H1 (cell line): ENCODE measurements around the gene PRCD. TPM values are rescaled to one million over a fixed set of nuclear protein-coding genes. Genes with fewer than 3 reads are reported as not detected.
A peak's percentile ranks its signal among the peaks of the same experiment; 100 is the strongest.

ENCODE experiments used
- CTCF ChIA-PET: fragments of 300-600 bp; sonication (Branson Sonifier 250); formaldehyde crosslinking; loops from one replicate; lab custom pipeline; 2021; ENCODE audit not compliant: partially characterized antibody; lab: Charles Lee
- POLR2A ChIA-PET: fragments of 300-600 bp; sonication (Branson Sonifier 250); formaldehyde crosslinking; loops from one replicate; lab custom pipeline; 2021; ENCODE audit warnings: inconsistent platforms; ENCODE audit not compliant: partially characterized antibody; lab: Charles Lee
- DNase-seq, 2 experiments: peaks; one replicate each; pipeline versions ENCODE4 v3.0.0 to v3.0.0-alpha.2; 2010 to 2022; ENCODE audit warnings: low spot score in 2 of 2, low read depth in 1 of 2, mixed read lengths in 1 of 2
- FAIRE-seq: peaks from 2 replicates; lab custom pipeline; 2011; peaks lifted over from hg19 to GRCh38; lab: Jason Lieb, UNC
- H2AFZ ChIP-seq: 2 replicates; pipeline ENCODE4 v1.8.1; 2012; ENCODE audit warnings: low read length, inconsistent platforms
- H2AK5ac ChIP-seq: 2 replicates; pipeline ENCODE4 v1.6.1; 2013; ENCODE audit warnings: low read depth, low read length
- H2BK120ac ChIP-seq: replicated peaks from 2 replicates; pipeline ENCODE3; 2013; ENCODE audit warnings: low read depth, low read length, inconsistent platforms
- H2BK12ac ChIP-seq: 2 replicates; pipeline ENCODE4 v1.6.1; 2013; ENCODE audit warnings: low read depth, low read length
- H2BK15ac ChIP-seq: 2 replicates; pipeline ENCODE4 v1.6.1; 2013; ENCODE audit warnings: low read length
- H2BK20ac ChIP-seq: 2 replicates; pipeline ENCODE4 v1.6.1; 2013; ENCODE audit warnings: low read length
- H2BK5ac ChIP-seq: 2 replicates; pipeline ENCODE4 v1.6.1; 2013; ENCODE audit warnings: low read depth, low read length
- H3K14ac ChIP-seq: 2 replicates; pipeline ENCODE4 v1.6.1; 2013; ENCODE audit warnings: inconsistent platforms; ENCODE audit not compliant: insufficient read length
- H3K18ac ChIP-seq: 2 replicates; pipeline ENCODE4 v1.6.1; 2013; ENCODE audit warnings: low read length; ENCODE audit errors: extremely low read depth
- H3K23ac ChIP-seq: 2 replicates; pipeline ENCODE4 v1.6.1; 2013; ENCODE audit warnings: inconsistent platforms; ENCODE audit not compliant: insufficient read length
- H3K23me2 ChIP-seq: 2 replicates; pipeline ENCODE4 v1.6.1; 2013; ENCODE audit warnings: low read depth, low read length
- H3K27ac ChIP-seq: 2 replicates; pipeline ENCODE4 v1.6.1; 2011; ENCODE audit warnings: low read depth, low read length, inconsistent platforms
- H3K27me3 ChIP-seq, 4 experiments: replicated peaks in 1 of 4; 1 replicate in 1 of 4; 2 replicates in 3 of 4; pipeline versions ENCODE4 v1.6.1 to v1.8.1; 2011 to 2013; ENCODE audit warnings: low read length in 3 of 4, mild to moderate bottlenecking in 3 of 4, inconsistent platforms in 2 of 4, mixed read lengths in 2 of 4, moderate library complexity in 1 of 4; ENCODE audit not compliant: control insufficient read depth in 3 of 4, insufficient read depth in 3 of 4; ENCODE audit errors: extremely low read depth in 1 of 4
- H3K36me3 ChIP-seq, 4 experiments: 2 replicates each; pipeline versions ENCODE4 v1.6.1 to v1.8.1; 2011 to 2013; ENCODE audit warnings: mild to moderate bottlenecking in 4 of 4, low read length in 3 of 4, moderate library complexity in 2 of 4, control low read depth in 1 of 4, inconsistent platforms in 1 of 4; ENCODE audit not compliant: insufficient read depth in 4 of 4, control insufficient read depth in 2 of 4
- H3K4ac ChIP-seq: replicated peaks from 2 replicates; pipeline ENCODE3; 2013; ENCODE audit warnings: low read length, low read depth, mixed read lengths, inconsistent platforms; ENCODE audit not compliant: insufficient read length
- H3K4me1 ChIP-seq, 4 experiments: replicated peaks in 1 of 4; 1 replicate in 1 of 4; 2 replicates in 3 of 4; pipeline versions ENCODE4 v1.6.1 to v1.8.1; 2011 to 2013; ENCODE audit warnings: low read length in 3 of 4, inconsistent platforms in 2 of 4, mixed read lengths in 1 of 4; ENCODE audit not compliant: insufficient read depth in 4 of 4, control insufficient read depth in 3 of 4
- H3K4me2 ChIP-seq, 2 experiments: 2 replicates each; pipeline versions ENCODE4 v1.6.1 to v1.8.1; 2011 to 2013; ENCODE audit warnings: low read depth in 2 of 2, low read length in 2 of 2, control low read depth in 1 of 2, inconsistent platforms in 1 of 2, mild to moderate bottlenecking in 1 of 2; ENCODE audit not compliant: insufficient read depth in 1 of 2
- H3K4me3 ChIP-seq, 4 experiments: fragments of 200-600, 300-600 bp in 1 of 4; sonication (generic), shearing (Covaris generic), sonication (Bioruptor Twin) in 1 of 4; 2 replicates each; pipeline versions ENCODE4 v1.5.1 to v1.8.1; 2011 to 2016; ENCODE audit warnings: low read length in 4 of 4, low read depth in 3 of 4, control low read depth in 2 of 4, inconsistent platforms in 2 of 4, mild to moderate bottlenecking in 2 of 4, mixed read lengths in 1 of 4, moderate library complexity in 1 of 4; ENCODE audit not compliant: insufficient read depth in 2 of 4; ENCODE audit errors: extremely low read depth in 1 of 4
- H3K56ac ChIP-seq: replicated peaks from 2 replicates; pipeline ENCODE3; 2013; ENCODE audit warnings: low read depth, mild to moderate bottlenecking, mixed read lengths, low read length, inconsistent platforms; ENCODE audit not compliant: insufficient read length
- H3K79me1 ChIP-seq: 2 replicates; pipeline ENCODE4 v1.6.1; 2013; ENCODE audit warnings: low read depth, low read length, control low read depth
- H3K79me2 ChIP-seq, 2 experiments: 2 replicates each; pipeline versions ENCODE4 v1.6.1 to v1.8.1; 2012 to 2013; ENCODE audit warnings: low read length in 2 of 2, mild to moderate bottlenecking in 2 of 2, inconsistent platforms in 1 of 2; ENCODE audit not compliant: insufficient read depth in 2 of 2, control insufficient read depth in 1 of 2
- H3K9ac ChIP-seq, 4 experiments: replicated peaks in 1 of 4; 1 replicate in 1 of 4; 2 replicates in 3 of 4; pipeline versions ENCODE4 v1.6.1 to v1.8.1; 2011 to 2013; ENCODE audit warnings: low read depth in 3 of 4, low read length in 3 of 4, control low read depth in 2 of 4, mild to moderate bottlenecking in 2 of 4, moderate library complexity in 2 of 4, inconsistent platforms in 1 of 4; ENCODE audit errors: extremely low read depth in 1 of 4
- H3K9me3 ChIP-seq, 2 experiments: 2 replicates each; pipeline versions ENCODE4 v1.6.1 to v1.8.1; 2012 to 2013; ENCODE audit warnings: mild to moderate bottlenecking in 2 of 2, moderate library complexity in 2 of 2, control low read depth in 1 of 2, inconsistent platforms in 1 of 2, low read depth in 1 of 2, low read length in 1 of 2, mixed read lengths in 1 of 2; ENCODE audit not compliant: insufficient read depth in 2 of 2
- H4K20me1 ChIP-seq, 2 experiments: replicated peaks in 1 of 2; 2 replicates each; pipeline versions ENCODE3 to v1.8.1; 2011 to 2013; ENCODE audit warnings: inconsistent platforms in 2 of 2, low read length in 2 of 2, mild to moderate bottlenecking in 1 of 2; ENCODE audit not compliant: insufficient read depth in 2 of 2, control insufficient read depth in 1 of 2
- H4K5ac ChIP-seq: 2 replicates; pipeline ENCODE4 v1.6.1; 2013; ENCODE audit warnings: low read length, low read depth, mixed read lengths, inconsistent platforms; ENCODE audit not compliant: insufficient read length
- H4K8ac ChIP-seq: 2 replicates; pipeline ENCODE4 v1.8.0; 2013; ENCODE audit warnings: mild to moderate bottlenecking, moderate library complexity, low read length, inconsistent platforms; ENCODE audit not compliant: insufficient read depth; ENCODE audit errors: extremely low read depth
- H4K91ac ChIP-seq: replicated peaks from 2 replicates; pipeline ENCODE3; 2013; ENCODE audit warnings: low read length, mixed read lengths, inconsistent platforms; ENCODE audit not compliant: insufficient read length
- BACH1 ChIP-seq: IDR thresholded peaks from 2 replicates; pipeline ENCODE4 v1.6.1; 2012; ENCODE audit warnings: low read length, improper control_type of control experiment
- BRCA1 ChIP-seq: IDR thresholded peaks from 2 replicates; pipeline ENCODE4 v1.6.1; 2012; ENCODE audit warnings: low read depth, low read length, improper control_type of control experiment
- CEBPB ChIP-seq: IDR thresholded peaks from 2 replicates; pipeline ENCODE4 v1.6.1; 2012; ENCODE audit warnings: low read depth, low read length
- CTCF ChIP-seq, 3 experiments: IDR thresholded peaks; 1 replicate in 2 of 3; 2 replicates in 1 of 3; pipeline versions ENCODE4 v1.5.1 to v1.6.1; 2011; ENCODE audit warnings: low read length in 3 of 3, mild to moderate bottlenecking in 3 of 3, inconsistent platforms in 2 of 3, low read depth in 1 of 3, moderate library complexity in 1 of 3; ENCODE audit not compliant: insufficient read depth in 1 of 3; ENCODE audit errors: control extremely low read depth in 1 of 3
- JUND ChIP-seq: IDR thresholded peaks from 2 replicates; pipeline ENCODE4 v1.6.1; 2011; ENCODE audit warnings: mild to moderate bottlenecking, improper control_type of control experiment, low read length
- KDM1A ChIP-seq: fragments of 200-600, 300-600 bp; sonication (generic); IDR thresholded peaks from 2 replicates; pipeline ENCODE4 v1.7.1; 2016; ENCODE audit warnings: mild to moderate bottlenecking, low read length, borderline replicate concordance
- MAX ChIP-seq: IDR thresholded peaks from 2 replicates; pipeline ENCODE4 v1.6.1; 2012; ENCODE audit warnings: inconsistent platforms
- POU5F1 ChIP-seq: IDR thresholded peaks from 2 replicates; pipeline ENCODE4 v1.6.1; 2011; ENCODE audit warnings: low read depth, mild to moderate bottlenecking, low read length, moderate library complexity
- SIRT6 ChIP-seq: IDR thresholded peaks from one replicate; pipeline ENCODE4 v1.7.1; 2012; ENCODE audit warnings: low read length, inconsistent platforms
- WGBS, 2 experiments: shearing (Covaris generic) in 1 of 2; methylation state at CpG; one replicate each; pipeline versions ENCODE4 v1.1.6 to v1.1.7; 2013 to 2015; ENCODE audit warnings: low lambda C conversion rate in 2 of 2, mixed read lengths in 2 of 2, inconsistent platforms in 1 of 2, low coverage in 1 of 2, missing lambda C conversion rate in 1 of 2; ENCODE audit not compliant: insufficient replicate concordance in 2 of 2, insufficient coverage in 1 of 2, insufficient read length in 1 of 2; ENCODE audit errors: extremely low coverage in 1 of 2, missing lambda C conversion rate in 1 of 2; 5-methylcytosine and 5-hydroxymethylcytosine counted together
- polyA plus RNA-seq, 7 experiments: library from polyadenylated mRNA; depleted of rRNA in 3 of 7; stranded (reverse) in 5 of 7; unstranded in 2 of 7; fragments of >200 nt in 5 of 7; fragments of 200-250 nt in 2 of 7; gene quantifications; 1 replicate in 5 of 7; 2 replicates in 1 of 7; 4 replicates in 1 of 7; pipeline versions ENCODE4 v1.2.1 to v1.2.3, GENCODE V29; 2011 to 2013; ENCODE audit warnings: missing spikeins in 2 of 7, mixed read lengths in 2 of 7
- total RNA-seq: library from RNA; stranded (reverse); fragmentation: NEBNext Ultra II Directional; extraction: Animal tissue kit (Norgen Biotek cat#: 25700); gene quantifications from 2 replicates; pipeline ENCODE4 v1.2.1, GENCODE V29; 2021

The PRCD gene
- total and polyA plus RNA-seq, 2 of the 8 experiments (the other 6 are each of a cell fraction or from before 2014, with no cell fraction given) = 0.77 to 2.1 TPM

- CTCF ChIA-PET = interaction anchor here (0.8 to 15.6 kb wide), 16 partner anchors 8 to 199 kb away, joined by 3 to 260 read pairs (median 12); partner anchors contain the start of genes AANAT and CYGB
- Histone ChIP-seq H3K27ac (no peak overlapping the region), H3K23me2 (peaks cover 10% of the 10 kb centered on the region), H3K27me3 (peaks cover 0 to 2% (median 2%) of the 10 kb centered on the region in 4 experiments; a peak in 4 of 7 replicates), H3K23ac (no peak overlapping the region), H3K79me1 (no peaks in the 10 kb centered on the region), H2AFZ (no peak overlapping the region), H2BK12ac (no peak overlapping the region; the same call in 1 of the 2 replicates), H4K8ac (no peak overlapping the region), H3K56ac (no peak overlapping the region), H4K5ac (no peak overlapping the region), H2AK5ac (no peak overlapping the region), H3K79me2 (no peaks in the 10 kb centered on the region; a peak in 1 of 4 replicates), H2BK15ac (0 out of 2 replicates have a peak overlapping the region, but pooled peaks have one; percentile 48), H3K9me3 (no peaks in the 10 kb centered on the region), H4K91ac (no peak overlapping the region), H2BK5ac (no peak overlapping the region), H3K4me3 (no peak overlapping the region), H3K9ac (no peak overlapping the region), H3K36me3 (no peaks in the 10 kb centered on the region), H3K4me2 (peak overlapping the region in 1 of 2 experiments; percentile 19; a peak in 1 of 4 replicates), H2BK20ac (no peak overlapping the region), H3K18ac (no peak overlapping the region), H3K4me1 (peaks cover 0 to 35% (median 16%) of the 10 kb centered on the region in 4 experiments; a peak in 6 of 7 replicates), H3K14ac (no peak overlapping the region), H2BK120ac (no peak overlapping the region), H3K4ac (no peak overlapping the region), H4K20me1 (peaks cover 0 to 7% of the 10 kb centered on the region in 2 experiments)
- DNase-seq (no peak), FAIRE-seq (no peak)
- POLR2A ChIA-PET = interaction anchor here (0.6 to 3.7 kb wide), 10 partner anchors 8 to 126 kb away, joined by 3 to 27 read pairs (median 4); no protein-coding TSS in a partner anchor
- WGBS, 2 experiments = 80% methylated on average over 18 of the region's 24 CpGs; no CpG with 5 or more reads in 1 of the 2 experiments
- TF ChIP-seq JUND (no peak), MAX (no peak), BRCA1 (no peak), CTCF (IDR thresholded peaks at IDR 0.05; ENCODE audit: control extremely low read depth in 1 of 3, insufficient read depth in 1 of 3, low read depth in 1 of 3, low read length in 3 of 3) (no peak), POU5F1 (no peak), BACH1 (no peak), CEBPB (no peak), KDM1A (no peak), SIRT6 (no peak)
Measured at GRCh38 chr17:76544546-76545365, 4.9 kb downstream of the PRCD start.
